IMR-90 (cell line): ENCODE results near the gene AFAP1L1. TPM values are rescaled to one million over a fixed set of nuclear protein-coding genes. Genes with fewer than 3 reads are reported as not detected.

Experiments used
- ATAC-seq: fragments of 200-7000 bp; cut with Tn5 transposase; 2 replicates; pipeline ENCODE4 v1.9.1; 2020; ENCODE audit warnings: low read depth, mild to moderate bottlenecking, moderate library complexity
- BruUV-seq: library from RNA; stranded (reverse); fragments of 400-500 nt; replicated peaks from 2 replicates; lab custom pipeline; 2021; lab: Mats Ljungman, UMichigan
- CTCF ChIA-PET: fragments of 300-600 bp; formaldehyde crosslinking; extraction: SDS; loops from one replicate; lab custom pipeline; 2021; ENCODE audit warnings: antibody characterized with exemption; lab: Yijun Ruan, JAX
- POLR2A ChIA-PET: fragments of 300-600 bp; sonication (Branson Sonifier 250); formaldehyde crosslinking; loops from one replicate; lab custom pipeline; 2022; ENCODE audit warnings: antibody characterized with exemption; ENCODE audit not compliant: unreplicated experiment; lab: Charles Lee
- DNase-seq: peaks from one replicate; pipeline ENCODE4 v3.0.0; 2013
- H2AFZ ChIP-seq: replicated peaks from 2 replicates; pipeline ENCODE3; 2013; ENCODE audit warnings: low read length, mild to moderate bottlenecking; ENCODE audit not compliant: poor library complexity
- H2AK5ac ChIP-seq: 2 replicates; pipeline ENCODE4 v1.6.1; 2013; ENCODE audit warnings: low read depth, low read length, inconsistent platforms
- H2AK9ac ChIP-seq: replicated peaks from 2 replicates; pipeline ENCODE3; 2013; ENCODE audit warnings: mild to moderate bottlenecking, low read depth, low read length, moderate library complexity; ENCODE audit not compliant: poor library complexity
- H2BK120ac ChIP-seq: 2 replicates; pipeline ENCODE4 v1.6.1; 2013; ENCODE audit warnings: low read depth, low read length, inconsistent platforms
- H2BK15ac ChIP-seq: 3 replicates; pipeline ENCODE4 v1.6.1; 2013; ENCODE audit warnings: low read depth, low read length, inconsistent platforms
- H2BK20ac ChIP-seq: 2 replicates; pipeline ENCODE4 v1.6.1; 2013; ENCODE audit warnings: low read depth, mild to moderate bottlenecking, inconsistent platforms, low read length, moderate library complexity
- H2BK5ac ChIP-seq: 2 replicates; pipeline ENCODE4 v1.6.1; 2013; ENCODE audit warnings: mild to moderate bottlenecking, low read depth, low read length, inconsistent platforms; ENCODE audit not compliant: poor library complexity, severe bottlenecking
- H3K14ac ChIP-seq: replicated peaks from 2 replicates; pipeline ENCODE4 v1.6.1; 2013; ENCODE audit warnings: low read depth, low read length, inconsistent platforms
- H3K18ac ChIP-seq: 2 replicates; pipeline ENCODE4 v1.6.1; 2013; ENCODE audit warnings: low read depth, low read length, control low read depth
- H3K23ac ChIP-seq: 2 replicates; pipeline ENCODE4 v1.6.1; 2013; ENCODE audit warnings: low read depth, low read length, inconsistent platforms
- H3K27ac ChIP-seq: 2 replicates; pipeline ENCODE4 v1.5.1; 2013; ENCODE audit warnings: mild to moderate bottlenecking, control low read depth, low read length; ENCODE audit not compliant: insufficient read depth
- H3K27me3 ChIP-seq: 2 replicates; pipeline ENCODE4 v1.6.1; 2013; ENCODE audit warnings: low read length; ENCODE audit not compliant: control insufficient read depth, insufficient read depth
- H3K36me3 ChIP-seq: 2 replicates; pipeline ENCODE4 v1.6.1; 2013; ENCODE audit warnings: low read length, mixed read lengths; ENCODE audit not compliant: control insufficient read depth, insufficient read depth
- H3K4ac ChIP-seq: 2 replicates; pipeline ENCODE4 v1.6.1; 2013; ENCODE audit warnings: low read depth, low read length, inconsistent platforms
- H3K4me1 ChIP-seq: 2 replicates; pipeline ENCODE4 v1.6.1; 2013; ENCODE audit warnings: low read length, mixed read lengths; ENCODE audit not compliant: control insufficient read depth, insufficient read depth
- H3K4me2 ChIP-seq: 2 replicates; pipeline ENCODE4 v1.6.1; 2013; ENCODE audit warnings: low read depth, mild to moderate bottlenecking, control low read depth, low read length, moderate library complexity
- H3K4me3 ChIP-seq: 2 replicates; pipeline ENCODE4 v1.5.1; 2013; ENCODE audit warnings: low read depth, mild to moderate bottlenecking, control low read depth, low read length, moderate library complexity; ENCODE audit not compliant: insufficient read depth
- H3K56ac ChIP-seq: 2 replicates; pipeline ENCODE4 v1.6.1; 2013; ENCODE audit warnings: low read length, inconsistent platforms; ENCODE audit not compliant: insufficient read depth; ENCODE audit errors: extremely low read depth
- H3K79me1 ChIP-seq, 2 experiments: 2 replicates each; pipeline ENCODE4 v1.6.1; 2013; ENCODE audit warnings: low read length in 2 of 2, inconsistent platforms in 1 of 2, low read depth in 1 of 2
- H3K9ac ChIP-seq: 2 replicates; pipeline ENCODE4 v1.6.1; 2013; ENCODE audit warnings: low read depth, low read length, control low read depth
- H3K9me1 ChIP-seq: 2 replicates; pipeline ENCODE4 v1.6.1; 2013; ENCODE audit warnings: low read length, inconsistent platforms; ENCODE audit not compliant: insufficient read depth
- H3K9me3 ChIP-seq: 2 replicates; pipeline ENCODE4 v1.6.1; 2013; ENCODE audit warnings: low read length; ENCODE audit not compliant: control insufficient read depth, insufficient read depth
- H4K20me1 ChIP-seq: 2 replicates; pipeline ENCODE4 v1.6.1; 2013; ENCODE audit warnings: low read length, inconsistent platforms; ENCODE audit not compliant: insufficient read depth
- H4K5ac ChIP-seq: 2 replicates; pipeline ENCODE4 v1.6.1; 2013; ENCODE audit warnings: mild to moderate bottlenecking, low read depth, low read length, control low read depth
- H4K8ac ChIP-seq, 2 experiments: 2 replicates each; pipeline ENCODE4 v1.6.1; 2013; ENCODE audit warnings: low read depth in 2 of 2, low read length in 2 of 2, control low read depth in 1 of 2, inconsistent platforms in 1 of 2
- H4K91ac ChIP-seq: 2 replicates; pipeline ENCODE4 v1.6.1; 2013; ENCODE audit warnings: low read depth, low read length, inconsistent platforms; ENCODE audit not compliant: insufficient read depth
- BHLHE40 ChIP-seq: fragments of 150-350 bp; IDR thresholded peaks from 2 replicates; pipeline ENCODE4 v1.6.1; 2016; ENCODE audit warnings: mild to moderate bottlenecking, low read depth, low read length
- RAD21 ChIP-seq: IDR thresholded peaks from 2 replicates; pipeline ENCODE4 v1.6.1; 2012; ENCODE audit warnings: low read length, improper control_type of control experiment
- whole genome bisulfite sequencing, 2 experiments: methylation state at CpG; one replicate each; pipeline versions ENCODE4 v1.1.5 to v1.1.7; 2013; ENCODE audit warnings: missing lambda C conversion rate in 2 of 2; ENCODE audit not compliant: insufficient read length in 1 of 2; ENCODE audit errors: extremely low coverage in 2 of 2; 5-methylcytosine and 5-hydroxymethylcytosine counted together
- dilution Hi-C: fragments of 300-500 bp; cut with HindIII; formaldehyde crosslinking; loops from one replicate; pipeline ENCODE4 v1.14.3; 2018; ENCODE audit warnings: low sequenced_read_pairs; ENCODE audit not compliant: unreplicated experiment
- in situ Hi-C: fragments of 300-500 bp; cut with MboI; formaldehyde crosslinking; loops from 3 replicates; pipeline ENCODE4 v1.14.3; 2019; ENCODE audit warnings: low sequenced_read_pairs, inconsistent platforms, mixed read lengths
- intact Hi-C: fragments of 100-400 bp; cut with micrococcal nuclease; formaldehyde crosslinking; loops from 2 replicates; pipeline ENCODE4 v1.10.0; 2022
- polyA plus RNA-seq, 3 experiments: library from polyadenylated mRNA; depleted of rRNA; stranded (reverse); fragments of >200 nt; gene quantifications; 2 replicates each; pipeline ENCODE4 v1.2.3, GENCODE V29; 2012; ENCODE audit warnings: low replicate concordance in 1 of 3
- total RNA-seq: library from RNA; depleted of rRNA; stranded (reverse); fragments of >200 nt; gene quantifications from 2 replicates; pipeline ENCODE4 v1.2.3, GENCODE V29; 2012

Gene AFAP1L1
- total and polyA plus RNA-seq, 2 of the 4 experiments (the other 2 are of a cell fraction), result 3.3 to 5.7 TPM

- H2BK120ac ChIP-seq, result peak overlapping the region; percentile 38
- H3K18ac ChIP-seq, result peak overlapping the region; percentile 38; the same call in 1 of the 2 replicates
- H3K27me3 ChIP-seq, result no peaks in the 10 kb centered on the region
- no peak overlapping the region for H3K9ac ChIP-seq
- POLR2A ChIA-PET, result interaction anchor here (1.3 kb wide), 1 partner anchor 13 kb away, joined by 3 read pairs; no protein-coding TSS in a partner anchor
- no peak overlapping the region; the same call in 2 of the 3 replicates for H2BK15ac ChIP-seq
- H3K4ac ChIP-seq, result peak overlapping the region; percentile 73
- no peak overlapping the region for H4K5ac ChIP-seq
- peak overlapping the region; percentile 33; the same call in 1 of the 2 replicates for H3K56ac ChIP-seq
- peak overlapping the region; percentile 47 for H2AFZ ChIP-seq
- peak; percentile 56 for DNase-seq
- peak overlapping the region; percentile 17 for H2AK9ac ChIP-seq
- no peak for TF ChIP-seq BHLHE40
- TF ChIP-seq RAD21, result no peak
- H4K8ac ChIP-seq, result peak overlapping the region in 1 of 2 experiments; percentile 32; a peak in 1 of 4 replicates
- no CpG with 5 or more reads among the region's 2 CpGs for WGBS, 2 experiments
- H2BK5ac ChIP-seq, result peak overlapping the region; percentile 71
- H3K79me1 ChIP-seq, result no peaks in the 10 kb centered on the region
- H3K4me1 ChIP-seq, result peaks cover 6% of the 10 kb centered on the region
- H4K20me1 ChIP-seq, result no peaks in the 10 kb centered on the region
- ATAC-seq, result peak; percentile 89
- intact Hi-C loops (no loop called here), dilution Hi-C loops (no loop called here), in situ Hi-C loops (no loop called here)
- H3K9me1 ChIP-seq, result peaks cover 9% of the 10 kb centered on the region
- no TSS peak for BruUV-seq
- H3K27ac ChIP-seq, result peak overlapping the region; percentile 6; the same call in 1 of the 2 replicates
- H3K36me3 ChIP-seq, result no peaks in the 10 kb centered on the region
- no peaks in the 10 kb centered on the region for H3K9me3 ChIP-seq
- peak overlapping the region; percentile 74; the same call in 1 of the 2 replicates for H2AK5ac ChIP-seq
- H3K4me3 ChIP-seq, result no peak overlapping the region
- peak overlapping the region; percentile 57; the same call in 1 of the 2 replicates for H4K91ac ChIP-seq
- peak overlapping the region; percentile 72 for H2BK20ac ChIP-seq
- H3K14ac ChIP-seq, result peak overlapping the region; percentile 38
- H3K23ac ChIP-seq, result peak overlapping the region; percentile 39
- no peak overlapping the region for H3K4me2 ChIP-seq
- CTCF ChIA-PET, result interaction anchor here (0.6 to 1.6 kb wide), 6 partner anchors 12 to 205 kb away, joined by 3 to 5 read pairs (median 3); no protein-coding TSS in a partner anchor
These were observed 62.2 kb downstream of the AFAP1L1 start for GRCh38 chr5:149333711-149334443.
